Erythroblast (primary cell): ENCODE results near the gene UBE3C.

Experiments used
- GATA1 ChIP-seq: IDR thresholded peaks from 2 replicates; pipeline ENCODE4 v1.6.1; 2011; ENCODE audit warnings: low read depth, mild to moderate bottlenecking, control low read depth, low read length, moderate library complexity
- POLR2A ChIP-seq: IDR thresholded peaks from 2 replicates; pipeline ENCODE4 v1.6.1; 2011; ENCODE audit warnings: mild to moderate bottlenecking, low read length

GRCh38 chr7:157244516-157245294, 106.0 kb downstream of the UBE3C start:
- TF ChIP-seq POLR2A, result no peak
- no peak for TF ChIP-seq GATA1
